NCI-H524 treated with DMSO at 0.1 percent for 48 hours (cell line): ENCODE data around the gene CUEDC1.
"Not testable (repeated sequence)": the region's sequence is repeated elsewhere in the genome, so short reads cannot be mapped to it uniquely, and the experiment has no call there.

ENCODE experiments used
- DNase-seq: peaks from one replicate; lab custom pipeline; 2025; lab: John Stamatoyannopoulos, UW

The CUEDC1 gene

DNA sequence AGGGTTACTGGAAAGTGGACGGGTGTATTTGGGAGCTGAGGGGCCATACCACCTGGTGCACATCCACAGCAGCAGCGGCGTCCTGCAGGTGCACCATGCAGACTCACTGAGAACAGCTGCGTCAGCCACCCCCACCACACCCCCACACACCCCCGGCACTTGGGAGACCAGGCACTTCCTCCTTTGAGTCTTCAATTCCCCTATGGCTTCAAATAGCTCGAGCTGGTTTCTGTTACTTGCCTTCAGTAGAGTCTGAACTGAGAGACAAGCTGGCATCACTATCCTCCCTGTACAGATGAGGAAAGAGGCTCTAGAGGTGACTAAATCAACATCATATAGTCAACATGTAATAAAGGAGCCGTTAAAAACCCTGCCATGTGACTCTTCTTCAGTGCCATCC, 15.4 kb downstream of the CUEDC1 start:
- DNase-seq, result no peak

DNA sequence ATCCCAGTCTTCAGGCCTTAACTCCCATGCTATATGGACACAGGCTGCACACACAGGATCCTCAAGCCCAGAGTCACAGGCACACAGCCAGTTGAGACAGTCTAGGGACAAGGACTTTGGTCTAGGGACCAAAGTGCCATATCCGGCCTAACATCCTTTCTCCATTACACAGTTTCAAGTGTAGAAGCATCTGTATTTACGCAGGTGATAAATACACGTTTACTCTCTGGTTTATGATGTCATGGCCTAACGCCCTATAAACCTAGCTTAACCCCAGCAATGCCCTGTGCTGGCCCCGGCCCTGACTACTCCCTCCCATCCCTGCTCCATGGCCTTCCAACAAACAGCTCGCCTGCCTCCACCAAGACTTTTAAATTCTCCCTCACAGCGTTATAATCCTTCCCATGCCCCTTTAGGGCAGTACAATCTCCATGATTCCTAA, 17.1 kb downstream of the CUEDC1 start:
- DNase-seq, result no peak

DNA sequence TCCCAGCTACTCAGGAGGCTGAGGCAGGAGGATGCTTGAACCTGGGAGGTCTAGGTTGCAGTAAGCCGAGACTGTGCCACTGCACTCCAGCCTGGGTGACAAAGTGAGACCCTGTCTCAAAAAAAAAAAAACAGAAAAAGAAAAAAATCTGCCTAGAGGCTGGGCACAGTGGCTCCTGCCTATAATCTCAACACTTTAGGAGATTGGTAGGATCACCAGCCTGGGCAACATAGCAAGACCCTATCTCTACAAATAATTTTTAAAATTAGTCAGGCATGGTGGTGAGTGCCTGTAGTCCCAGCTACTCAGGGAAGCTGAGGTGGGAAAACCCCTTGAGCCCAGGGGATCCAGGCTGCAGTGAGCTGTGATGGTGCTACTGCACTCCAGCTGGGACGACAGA, 17.7 kb downstream of the CUEDC1 start:
- DNase-seq, result no peak

DNA sequence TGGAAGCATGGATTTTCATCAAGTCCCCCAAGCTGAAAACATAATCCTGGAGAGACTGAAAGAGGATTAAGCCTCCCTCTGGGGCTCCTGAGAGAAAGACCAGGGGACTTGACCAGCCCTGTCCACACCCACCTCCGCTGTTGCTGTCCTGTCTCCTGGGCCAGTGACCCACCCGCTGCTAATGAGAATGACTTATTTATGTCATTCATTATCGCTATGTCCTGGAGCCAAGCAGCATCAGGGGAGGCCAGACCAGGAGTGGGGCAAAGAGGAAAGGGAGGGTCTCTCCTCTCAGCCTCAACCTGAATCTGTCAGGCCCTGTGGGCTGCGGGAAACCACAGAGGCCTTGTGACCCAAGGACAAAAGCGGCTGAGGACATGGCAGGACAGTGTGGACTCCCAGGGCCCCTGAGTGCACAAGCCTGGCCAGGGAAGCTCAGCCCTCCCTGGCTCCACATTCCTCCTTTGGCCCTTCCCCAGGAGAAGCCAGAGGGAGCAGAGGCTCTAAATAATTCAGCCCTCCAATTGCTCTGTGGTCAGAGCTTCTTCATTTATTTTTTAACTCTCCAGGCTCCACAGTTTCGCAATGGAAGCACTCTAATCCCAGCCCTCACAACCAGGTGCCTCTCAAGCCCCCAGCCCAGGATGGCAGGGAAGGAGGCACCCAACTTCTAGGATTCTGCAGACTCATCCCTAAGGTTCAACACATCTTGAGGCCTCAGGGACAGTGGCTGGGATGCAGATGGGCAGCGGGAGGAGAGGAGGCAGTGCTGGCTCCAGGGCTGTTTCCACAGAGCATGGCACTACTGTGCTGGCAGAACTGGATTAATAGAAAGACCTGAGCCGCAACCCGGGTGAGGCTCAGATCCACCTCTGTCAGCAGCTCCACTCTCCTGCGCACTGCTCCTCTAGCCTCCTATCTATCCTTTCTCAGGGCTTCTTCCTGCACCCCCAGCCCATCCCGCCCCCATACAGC, 19.1 kb downstream of the CUEDC1 start:
- no peak for DNase-seq

DNA sequence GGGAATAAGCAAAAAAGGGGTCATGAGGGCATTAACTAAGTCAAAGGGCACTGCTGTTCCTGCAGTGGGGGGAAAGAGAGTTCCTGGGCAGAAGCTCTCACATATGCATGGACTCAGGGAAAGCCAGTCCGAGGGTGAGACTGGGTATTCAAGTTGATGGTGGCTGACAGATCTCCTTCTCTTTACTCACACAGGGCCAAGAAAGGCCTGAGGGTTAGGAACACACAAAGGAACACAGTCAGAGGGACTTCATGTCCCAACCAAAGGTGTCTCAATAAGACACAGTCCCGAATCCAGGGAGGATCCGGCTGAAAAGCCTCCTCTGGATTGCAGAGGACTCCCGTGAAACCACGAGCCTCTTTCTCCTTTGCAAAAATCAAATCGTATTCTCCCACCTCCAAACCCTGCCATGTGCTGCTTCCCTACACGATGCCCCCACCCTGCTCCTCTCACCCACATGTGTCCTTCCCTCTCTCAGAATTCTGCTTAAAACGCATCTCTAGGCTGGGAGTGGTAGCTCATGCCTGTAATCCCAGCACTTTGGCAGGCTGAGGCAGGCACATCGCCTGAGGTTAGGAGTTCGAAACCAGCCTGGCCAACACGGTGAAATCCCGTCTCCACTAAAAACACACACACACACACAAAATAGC, 23.6 kb downstream of the CUEDC1 start:
- no peak for DNase-seq

GRCh38 chr17:57930239-57930638, 25.0 kb downstream of the CUEDC1 start:
- no peak for DNase-seq

DNA sequence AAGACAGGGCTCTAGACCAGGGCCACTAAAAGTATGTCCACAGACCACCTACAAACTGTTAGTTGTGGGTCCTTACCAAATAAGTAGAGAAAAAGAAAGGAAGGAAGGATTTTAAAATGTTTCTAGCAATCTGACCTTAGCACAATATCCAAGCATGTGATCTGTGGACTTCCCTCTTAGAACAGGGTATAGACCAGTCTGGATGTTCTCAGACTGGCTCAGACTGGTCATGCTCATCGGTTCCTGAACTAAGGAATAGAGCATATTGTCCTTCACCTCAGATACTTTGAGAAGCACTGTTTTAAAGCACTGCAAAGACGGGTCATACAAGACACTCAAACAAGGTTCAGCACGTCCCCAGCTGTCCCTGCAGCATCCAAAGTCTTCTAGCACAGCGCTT, 25.8 kb downstream of the CUEDC1 start:
- DNase-seq, result no peak

DNA sequence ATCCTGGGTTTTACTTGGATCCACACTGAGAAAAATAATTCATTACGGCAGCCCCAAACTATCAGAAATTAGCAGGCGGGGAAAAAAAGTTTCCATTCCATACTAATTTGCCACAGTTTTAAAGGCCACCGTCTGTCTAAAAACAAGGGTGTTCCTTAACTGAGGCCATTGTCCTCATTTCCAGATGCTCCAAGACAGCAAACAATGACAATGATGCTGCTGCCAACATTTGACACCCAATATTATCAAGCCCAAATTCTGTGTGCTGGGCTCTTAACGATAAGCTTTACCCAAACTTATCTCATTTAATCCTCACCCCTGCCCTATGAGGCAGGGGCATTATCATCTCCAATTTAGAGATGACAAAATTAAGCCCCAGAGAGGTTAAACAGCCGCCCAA, 26.3 kb downstream of the CUEDC1 start:
- no peak for DNase-seq

DNA sequence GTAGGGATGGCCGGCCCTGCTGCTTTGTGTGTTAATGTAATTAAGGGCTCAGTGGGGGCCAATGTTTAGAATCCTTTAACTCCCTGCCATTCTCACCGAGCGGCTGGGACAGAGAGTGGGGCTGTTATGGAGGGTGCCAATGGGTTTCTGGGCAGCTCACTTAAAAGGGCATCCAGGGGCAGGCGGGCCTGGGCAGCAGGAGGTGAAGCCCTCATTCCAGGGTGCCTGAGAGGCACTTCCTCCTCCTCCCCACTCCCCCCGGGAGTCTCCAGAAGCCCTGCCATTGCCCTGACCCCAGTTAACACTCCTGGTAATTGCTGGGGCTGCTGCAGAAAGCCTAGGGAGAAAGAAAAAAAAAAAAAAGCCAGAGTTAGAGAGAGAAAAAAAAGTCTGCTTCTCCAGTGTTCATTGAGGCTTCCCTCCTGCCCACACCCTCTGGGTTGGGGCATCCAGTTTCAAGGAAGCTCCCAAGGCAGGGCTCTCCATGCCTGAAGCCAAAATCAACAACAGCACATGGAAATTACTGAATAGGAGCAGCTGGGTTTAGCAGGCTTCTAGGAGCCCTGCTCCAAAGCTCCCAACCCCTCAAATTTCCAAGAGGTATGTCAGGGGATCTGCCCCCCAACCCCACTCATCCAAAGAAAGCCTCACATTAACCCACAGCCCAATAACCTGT, 28.0 kb downstream of the CUEDC1 start:
- no peak for DNase-seq

GRCh38 chr17:57926723-57927047, 28.5 kb downstream of the CUEDC1 start:
- DNase-seq, result no peak

DNA sequence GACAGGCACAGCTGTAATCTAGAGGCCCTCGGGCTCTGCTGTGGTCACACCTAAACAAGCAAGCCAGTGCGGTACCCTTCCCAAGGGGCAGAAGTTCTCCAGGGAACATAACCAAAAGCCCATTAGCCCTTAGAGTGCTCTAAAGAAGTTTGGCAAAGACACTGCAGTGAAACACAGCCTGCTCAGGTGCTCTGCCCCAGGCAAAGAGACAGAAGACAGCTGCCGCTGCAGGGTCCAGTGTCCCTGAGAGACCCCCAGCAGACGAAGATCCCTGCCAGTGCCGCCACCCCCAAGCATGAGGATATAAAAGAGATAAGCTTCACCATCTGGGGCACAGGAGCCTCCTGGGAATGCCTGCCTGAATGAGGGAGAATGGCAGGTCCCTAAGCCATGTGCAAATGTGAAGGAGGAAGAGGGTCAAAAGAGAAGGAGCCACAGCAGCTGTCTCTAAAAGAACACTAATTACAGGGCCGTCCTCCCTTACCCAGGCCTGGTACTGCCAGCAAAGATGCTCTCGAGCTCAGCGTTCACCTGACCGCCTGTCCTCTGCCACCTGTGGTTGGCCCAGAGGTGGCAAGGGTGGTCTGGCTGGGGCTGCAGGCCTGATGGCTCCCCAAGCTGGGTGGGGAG, 29.7 kb downstream of the CUEDC1 start:
- DNase-seq, result peak; percentile 100

GRCh38 chr17:57924677-57925076, 30.5 kb downstream of the CUEDC1 start:
- peak; percentile 35 for DNase-seq

DNA sequence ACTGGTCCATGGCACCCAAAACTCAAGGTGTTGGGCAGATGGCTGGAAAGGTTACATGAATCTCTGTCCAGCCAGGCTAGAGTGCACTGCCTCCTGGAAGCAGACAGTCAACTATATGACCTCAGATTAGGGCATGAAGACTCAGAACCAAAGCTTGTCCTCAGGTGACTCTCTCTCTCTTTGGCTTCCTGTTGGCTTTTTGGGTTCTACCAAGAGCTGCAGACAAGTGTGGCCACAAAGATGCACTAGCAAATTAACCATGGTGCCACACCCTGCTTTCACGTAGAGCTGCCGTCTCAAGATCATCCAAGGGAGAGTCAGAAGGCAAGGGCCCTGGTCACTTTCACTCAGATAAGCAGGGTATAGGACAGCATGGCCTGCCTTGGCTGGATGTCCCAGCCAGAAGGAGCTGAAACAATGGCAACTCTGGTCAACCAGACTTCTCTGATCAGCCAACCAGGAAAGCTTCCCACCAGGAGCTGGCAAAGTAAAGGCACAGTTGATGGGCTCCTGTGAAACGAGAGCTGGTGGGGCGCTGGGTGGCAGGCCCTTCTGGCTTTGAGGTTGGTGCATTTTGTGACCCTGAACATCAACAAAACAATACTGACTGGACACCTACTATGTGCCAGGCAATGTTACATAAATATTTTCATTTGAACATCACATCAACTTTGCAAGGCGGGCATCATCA, 31.9 kb downstream of the CUEDC1 start:
- no peak for DNase-seq

DNA sequence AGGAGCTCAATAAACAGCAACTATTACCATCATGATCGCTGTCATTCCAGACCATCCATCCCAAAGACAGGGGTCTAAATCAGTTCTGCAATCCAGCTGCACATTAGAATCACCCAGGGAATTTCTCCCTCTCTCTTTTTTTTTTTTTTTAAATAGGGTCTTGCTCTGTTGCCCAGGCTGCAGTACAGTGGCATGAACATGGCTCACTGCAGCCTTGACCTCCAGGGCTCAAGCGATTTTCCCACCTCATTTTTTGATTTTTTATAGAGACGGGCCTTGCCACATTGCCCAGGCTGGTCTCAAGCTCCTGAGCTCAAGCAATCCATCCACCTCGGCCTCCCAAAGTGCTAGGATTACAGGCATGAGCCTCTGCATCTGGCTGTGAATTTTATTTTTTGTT, 32.5 kb downstream of the CUEDC1 start:
- not testable (repeated sequence) for DNase-seq

GRCh38 chr17:57920916-57921703, 34.1 kb downstream of the CUEDC1 start:
- no peak for DNase-seq

- peak; percentile 29 for DNase-seq
Observed at GRCh38 chr17:57919918-57920317, 35.3 kb downstream of the CUEDC1 start.

GRCh38 chr17:57918017-57918895, 37.0 kb downstream of the CUEDC1 start:
- no peak for DNase-seq

DNA sequence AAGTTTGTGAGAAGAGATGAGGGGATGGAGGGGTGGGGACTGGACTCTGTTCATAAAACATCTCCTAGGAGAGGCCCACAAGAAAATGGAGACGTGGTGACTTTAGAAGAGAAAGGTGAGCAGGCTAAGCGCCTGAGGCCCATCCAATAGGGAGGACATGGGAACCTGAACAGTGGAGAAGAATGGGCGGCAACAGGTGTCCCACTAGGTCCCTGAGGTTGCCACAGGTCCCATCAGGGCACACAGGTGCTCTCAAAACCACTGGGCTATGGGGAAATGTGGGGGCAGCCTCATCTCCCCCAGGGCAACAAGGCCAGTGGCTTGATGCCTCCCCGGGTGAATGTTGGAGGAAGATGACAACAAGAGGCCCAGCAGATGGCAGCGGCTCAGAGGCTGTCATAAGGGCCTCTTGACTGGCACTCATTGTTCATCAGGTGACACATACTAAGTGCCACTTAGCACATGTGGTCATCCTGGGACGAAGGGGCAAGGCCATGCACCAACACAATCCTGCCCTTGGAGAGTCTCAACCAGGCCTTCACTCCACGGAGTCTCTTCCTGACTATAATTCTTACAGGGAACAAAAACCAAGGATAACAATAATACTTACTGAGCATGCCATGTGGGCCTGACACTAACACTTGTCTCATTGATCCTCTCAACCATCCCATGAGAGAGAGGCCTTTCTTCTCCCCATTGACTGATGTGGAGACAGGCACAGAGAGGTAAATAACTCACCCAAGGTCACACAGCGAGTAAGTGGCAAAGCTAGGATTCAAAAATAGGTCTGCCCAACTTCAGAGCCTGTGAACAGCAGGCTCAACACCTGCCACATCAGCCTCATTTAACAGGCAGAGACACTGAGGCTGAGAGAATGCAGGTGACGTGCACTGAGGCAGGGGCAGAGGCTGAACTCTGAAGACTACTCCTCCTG, 38.0 kb downstream of the CUEDC1 start:
- DNase-seq, result peak; percentile 96
